HCT116 (cell line): ENCODE data around the gene P4HTM.

Experiments used
- CEBPB ChIP-seq: IDR thresholded peaks from 2 replicates; pipeline ENCODE4 v1.6.1; 2012; ENCODE audit warnings: low read depth
- CTCF ChIP-seq, 3 experiments: fragments of 200-600 bp in 1 of 3; sonication (generic) in 1 of 3; IDR thresholded peaks in 2 of 3; conservative IDR thresholded peaks in 1 of 3; 2 replicates each; pipeline ENCODE4 v1.5.1; 2012 to 2017; ENCODE audit warnings: low read depth in 2 of 3, low read length in 2 of 3, antibody characterized with exemption in 1 of 3, borderline replicate concordance in 1 of 3, control low read depth in 1 of 3, mild to moderate bottlenecking in 1 of 3, mixed read lengths in 1 of 3, mixed run types in 1 of 3, moderate library complexity in 1 of 3; ENCODE audit not compliant: insufficient read depth in 1 of 3
- EGR1 ChIP-seq: IDR thresholded peaks from 2 replicates; pipeline ENCODE4 v1.6.1; 2012; ENCODE audit warnings: low read depth
- EZH2phosphoT487 ChIP-seq: fragments of 200-600 bp; IDR thresholded peaks from 2 replicates; pipeline ENCODE4 v1.6.1; 2018; ENCODE audit warnings: antibody characterized with exemption, borderline replicate concordance
- POLR2A ChIP-seq: IDR thresholded peaks from 2 replicates; pipeline ENCODE4 v1.7.0; 2011; ENCODE audit warnings: borderline replicate concordance; ENCODE audit not compliant: insufficient read depth, insufficient read length; ENCODE audit errors: extremely low read depth
- POLR2AphosphoS5 ChIP-seq: IDR thresholded peaks from 2 replicates; pipeline ENCODE4 v1.6.1; 2011; ENCODE audit warnings: mild to moderate bottlenecking, low read depth, low read length, moderate library complexity
- RAD21 ChIP-seq: IDR thresholded peaks from 2 replicates; pipeline ENCODE4 v1.6.1; 2012; ENCODE audit warnings: low read depth, mild to moderate bottlenecking
- REST ChIP-seq: IDR thresholded peaks from 2 replicates; pipeline ENCODE4 v1.6.1; 2012; ENCODE audit warnings: low read depth
- SIN3A ChIP-seq: IDR thresholded peaks from 2 replicates; pipeline ENCODE4 v1.6.1; 2012; ENCODE audit warnings: low read depth
- SP1 ChIP-seq: IDR thresholded peaks from 2 replicates; pipeline ENCODE4 v1.6.1; 2012; ENCODE audit warnings: low read depth
- YY1 ChIP-seq: IDR thresholded peaks from 2 replicates; pipeline ENCODE4 v1.6.1; 2011; ENCODE audit warnings: low read length, low read depth, moderate library complexity, mild to moderate bottlenecking; ENCODE audit not compliant: insufficient replicate concordance; ENCODE audit errors: extremely low read depth
- ZNF274 ChIP-seq: fragments of 200-500 bp; sonication (Bioruptor generic); IDR thresholded peaks from 2 replicates; pipeline ENCODE4 v1.6.1; 2014; ENCODE audit warnings: mild to moderate bottlenecking, low read depth, low read length, inconsistent platforms
- TF ChIP-seq, protein P1 (sequence below): IDR thresholded peaks from 2 replicates; pipeline ENCODE4 v1.6.1; 2012

- no peak for TF ChIP-seq POLR2A
- no peak for TF ChIP-seq SP1
- TF ChIP-seq CTCF (IDR thresholded peaks at IDR 0.05 in 2 of 3, conservative IDR thresholded peaks at IDR 0.05 in 1 of 3; ENCODE audit: borderline replicate concordance in 1 of 3, insufficient read depth in 1 of 3, low read depth in 2 of 3, low read length in 2 of 3): no peak
- no peak for TF ChIP-seq REST
- no peak for TF ChIP-seq POLR2AphosphoS5
- no peak for TF ChIP-seq CEBPB
- TF ChIP-seq, protein P1, sequence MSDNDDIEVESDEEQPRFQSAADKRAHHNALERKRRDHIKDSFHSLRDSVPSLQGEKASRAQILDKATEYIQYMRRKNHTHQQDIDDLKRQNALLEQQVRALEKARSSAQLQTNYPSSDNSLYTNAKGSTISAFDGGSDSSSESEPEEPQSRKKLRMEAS: no peak
- no peak for TF ChIP-seq RAD21
- no peak for TF ChIP-seq EGR1
- TF ChIP-seq EZH2phosphoT487: no peak
- TF ChIP-seq SIN3A: no peak
- TF ChIP-seq ZNF274: no peak
- no peak for TF ChIP-seq YY1
Measured at GRCh38 chr3:48993834-48994233, 3.8 kb downstream of the P4HTM start.
